Naive thymus-derived CD4-positive, alpha-beta T cell (primary cell): Measurements from ENCODE around the gene FITM1. TPM values are rescaled to one million over a fixed set of nuclear protein-coding genes. Genes with fewer than 3 reads are reported as not detected.

Experiments used
- ATAC-seq: fragments of 150-1000 bp; cut with Tn5 transposase; 2 replicates; pipeline ENCODE4 v1.10.0; 2021; ENCODE audit warnings: mild to moderate bottlenecking, moderate library complexity
- CTCF ChIA-PET: fragments of 350-600 bp; sonication (Branson Sonifier 250); formaldehyde crosslinking; loops from one replicate; lab custom pipeline; 2021; ENCODE audit warnings: antibody characterized with exemption; lab: Charles Lee
- POLR2A ChIA-PET: fragments of 350-600 bp; sonication (Branson Sonifier 250); formaldehyde crosslinking; loops from one replicate; lab custom pipeline; 2021; ENCODE audit warnings: antibody characterized with exemption, inconsistent platforms; lab: Charles Lee
- DNase-seq, 9 donors: peaks; one replicate each; pipeline versions ENCODE4 v3.0.0 to v3.0.0-alpha.2; 2020 to 2022; ENCODE audit warnings: mixed read lengths in 1 of 9
- H3K27ac ChIP-seq: one replicate; pipeline ENCODE4 v1.7.0; 2013; ENCODE audit warnings: mild to moderate bottlenecking, low read depth, low read length, moderate library complexity
- H3K27me3 ChIP-seq, 2 donors: one replicate each; pipeline ENCODE4 v1.7.0; 2013; ENCODE audit warnings: low read length in 2 of 2, mild to moderate bottlenecking in 2 of 2, moderate library complexity in 2 of 2; ENCODE audit not compliant: control insufficient read depth in 2 of 2, insufficient read depth in 2 of 2
- H3K36me3 ChIP-seq, 3 experiments: 1 replicate in 2 of 3; 2 replicates in 1 of 3; pipeline ENCODE4 v1.7.0; 2013; ENCODE audit warnings: low read length in 3 of 3, mild to moderate bottlenecking in 3 of 3, moderate library complexity in 1 of 3; ENCODE audit not compliant: insufficient read depth in 3 of 3, control insufficient read depth in 2 of 3
- H3K4me1 ChIP-seq, 2 donors: one replicate each; pipeline ENCODE4 v1.7.0; 2013; ENCODE audit warnings: low read length in 2 of 2, mild to moderate bottlenecking in 2 of 2, moderate library complexity in 1 of 2; ENCODE audit not compliant: control insufficient read depth in 2 of 2, insufficient read depth in 2 of 2
- H3K4me3 ChIP-seq: 2 replicates; pipeline ENCODE4 v1.7.0; 2013; ENCODE audit warnings: mild to moderate bottlenecking, low read length
- H3K9me3 ChIP-seq, 3 experiments: 1 replicate in 2 of 3; 2 replicates in 1 of 3; pipeline ENCODE4 v1.7.0; 2013; ENCODE audit warnings: low read length in 3 of 3; ENCODE audit not compliant: control insufficient read depth in 2 of 3
- H3K27ac Mint-ChIP-seq, 9 donors: one replicate each; pipeline ENCODE4 v1.8.0; 2020 to 2022; ENCODE audit warnings: mixed read lengths in 9 of 9, mild to moderate bottlenecking in 8 of 9, moderate library complexity in 5 of 9, inconsistent platforms in 2 of 9
- H3K27me3 Mint-ChIP-seq, 5 donors: one replicate each; pipeline ENCODE4 v1.8.0; 2021 to 2022; ENCODE audit warnings: mixed read lengths in 5 of 5, mild to moderate bottlenecking in 1 of 5
- H3K36me3 Mint-ChIP-seq, 5 donors: one replicate each; pipeline ENCODE4 v1.8.0; 2020 to 2022; ENCODE audit warnings: mixed read lengths in 5 of 5, mild to moderate bottlenecking in 3 of 5, inconsistent platforms in 1 of 5
- H3K4me1 Mint-ChIP-seq, 7 donors: one replicate each; pipeline ENCODE4 v1.8.0; 2020 to 2022; ENCODE audit warnings: mixed read lengths in 7 of 7, mild to moderate bottlenecking in 3 of 7, inconsistent platforms in 1 of 7
- H3K4me3 Mint-ChIP-seq, 10 donors: one replicate each; pipeline ENCODE4 v1.8.0; 2020 to 2022; ENCODE audit warnings: mild to moderate bottlenecking in 10 of 10, mixed read lengths in 10 of 10, moderate library complexity in 6 of 10, inconsistent platforms in 2 of 10
- H3K9me3 Mint-ChIP-seq, 11 donors: one replicate each; pipeline ENCODE4 v1.8.0; 2020 to 2022; ENCODE audit warnings: mixed read lengths in 11 of 11, mild to moderate bottlenecking in 4 of 11, inconsistent platforms in 1 of 11, moderate library complexity in 1 of 11
- intact Hi-C, 2 donors: fragments of 100-400 bp; cut with micrococcal nuclease; formaldehyde crosslinking; loops; one replicate each; pipeline ENCODE4 v1.15.1; 2023
- microRNA-seq: library from miRNA; unstranded; fragments of <30 nt; microRNA quantifications from one replicate; pipeline ENCODE4 v1.2.0, GENCODE V29; 2022; ENCODE audit warnings: borderline microRNAs expressed
- polyA plus RNA-seq, 2 donors: library from polyadenylated mRNA; unstranded; fragments of 300-500 nt; fragmentation: Illumina TruSeq; gene quantifications; one replicate each; pipeline ENCODE4 v1.2.3, GENCODE V29; 2021
- total RNA-seq, 6 experiments: library from RNA in 5 of 6; stranded (reverse) in 5 of 6; gene quantifications; 1 replicate in 5 of 6; 2 replicates in 1 of 6; pipeline ENCODE4 v1.2.3 and lab custom pipeline; 2021 to 2026

Gene FITM1
- total and polyA plus RNA-seq, 7 experiments from 2014 or later, result 0.48 to 4.3 (median 1.8) TPM

- DNase-seq, result no peak
- Mint-ChIP-seq H3K4me1 (peaks cover 0 to 11% (median 0%) of the 10 kb centered on the region in 7 donors), H3K27me3 (no peaks in the 10 kb centered on the region), H3K4me3 (no peak overlapping the region), H3K36me3 (peaks cover 0 to 29% (median 4%) of the 10 kb centered on the region in 5 donors), H3K9me3 (peaks cover 0 to 4% (median 0%) of the 10 kb centered on the region in 11 donors), H3K27ac (peak overlapping the region in 6 of 9 donors; percentile 31 to 75 (median 46))
- ATAC-seq, result no peak
- intact Hi-C loops, result no loop called here
- Histone ChIP-seq H3K27me3 (no peaks in the 10 kb centered on the region), H3K4me3 (no peak overlapping the region), H3K27ac (no peak overlapping the region), H3K4me1 (no peaks in the 10 kb centered on the region), H3K9me3 (no peaks in the 10 kb centered on the region), H3K36me3 (peaks cover 0 to 88% (median 23%) of the 10 kb centered on the region in 3 experiments)
- ChIA-PET CTCF (interaction anchor here (0.7 kb wide), 1 partner anchor 18 kb away, joined by 3 read pairs; no protein-coding TSS in a partner anchor), POLR2A (interaction anchor here (1.4 to 2.7 kb wide), 2 partner anchors 9 to 20 kb away, joined by 5 to 9 read pairs; partner anchors contain the start of genes IPO4 and IRF9)
Measured at GRCh38 chr14:24179961-24180796, 49.7 kb downstream of the FITM1 start.

GRCh38 chr14:24181371-24182077 is 51.1 kb downstream of the FITM1 start:
- Histone ChIP-seq H3K27ac (no peak overlapping the region), H3K9me3 (no peaks in the 10 kb centered on the region), H3K27me3 (no peaks in the 10 kb centered on the region), H3K4me1 (no peaks in the 10 kb centered on the region), H3K36me3 (peaks cover 0 to 99% (median 23%) of the 10 kb centered on the region in 3 experiments), H3K4me3 (no peak overlapping the region)
- no peaks in the 10 kb centered on the region for H3K27me3 Mint-ChIP-seq
- POLR2A ChIA-PET, result interaction anchor here (0.9 to 1.4 kb wide), 2 partner anchors 14 to 21 kb away, joined by 3 to 5 read pairs; partner anchors contain the start of genes IRF9 and TM9SF1
- ATAC-seq (no peak), DNase-seq (no peak)
- no peak overlapping the region for H3K4me3 Mint-ChIP-seq
- intact Hi-C loops, result no loop called here
- H3K9me3 Mint-ChIP-seq, result peaks cover 0 to 4% (median 0%) of the 10 kb centered on the region in 11 donors
- H3K4me1 Mint-ChIP-seq, result peaks cover 0 to 11% (median 0%) of the 10 kb centered on the region in 7 donors
- H3K27ac Mint-ChIP-seq, result peak overlapping the region in 4 of 9 donors; percentile 5 to 65 (median 8)
- peaks cover 0 to 32% (median 4%) of the 10 kb centered on the region in 5 donors for H3K36me3 Mint-ChIP-seq
- CTCF ChIA-PET, result no interaction called here

Small RNA genes lying within 50 kb of the gene (microRNA-seq; reads per million reads assigned to microRNA genes)
- not detected for gene MIR7703

Other genes starting within 250 kb of the FITM1 start
Only the 30 nearest of the 31 such genes appear.
- gene DHRS4, start 176.9 kb upstream of the FITM1 start, total RNA-seq, result 10 to 100 TPM in 4 of 5 experiments, 1 to 10 TPM in 1; 7.8 to 19.9 (median 17.5) TPM
- gene DHRS4, start 176.9 kb upstream of the FITM1 start, polyA plus RNA-seq, result 10 to 100 TPM; 30.1 to 31.8 TPM
- gene DHRS4L2, start 141.7 kb upstream of the FITM1 start, total RNA-seq, result 10 to 100 TPM; 11.0 to 25.7 (median 16.8) TPM
- 10 to 100 TPM; 11.7 to 21.0 TPM for gene DHRS4L2, start 141.7 kb upstream of the FITM1 start, polyA plus RNA-seq
- gene CARMIL3, start 78.7 kb upstream of the FITM1 start, total RNA-seq, result 1 to 10 TPM in 2 of 5 experiments, under 1 TPM in 3; 0.08 to 1.7 (median 0.27) TPM
- not detected for gene CARMIL3, start 78.7 kb upstream of the FITM1 start, polyA plus RNA-seq
- gene CPNE6, start 59.1 kb upstream of the FITM1 start, total RNA-seq, result under 1 TPM in 1 of 5 experiments, not detected in 4; 0.12 TPM
- gene CPNE6, start 59.1 kb upstream of the FITM1 start, polyA plus RNA-seq, result not detected
- 10 to 100 TPM in 4 of 5 experiments, 1 to 10 TPM in 1; 9.1 to 56.2 (median 14.4) TPM for gene PCK2, start 36.3 kb upstream of the FITM1 start, total RNA-seq
- 10 to 100 TPM in 1 of 2 donors, 1 to 10 TPM in 1; 7.2 to 14.5 TPM for gene PCK2, start 36.3 kb upstream of the FITM1 start, polyA plus RNA-seq
- 10 to 100 TPM; 71.9 to 90.1 (median 83.3) TPM for gene DCAF11, start 15.9 kb upstream of the FITM1 start, total RNA-seq
- 10 to 100 TPM; 69.1 to 97.0 TPM for gene DCAF11, start 15.9 kb upstream of the FITM1 start, polyA plus RNA-seq
- gene NRL, start 15.7 kb upstream of the FITM1 start, total RNA-seq, result 1 to 10 TPM; 2.1 to 4.5 (median 3.8) TPM
- 1 to 10 TPM; 2.2 to 2.6 TPM for gene NRL, start 15.7 kb upstream of the FITM1 start, polyA plus RNA-seq
- 100 to 1,000 TPM; 189 to 583 (median 202) TPM for gene PSME1, start 5.5 kb downstream of the FITM1 start, total RNA-seq
- gene PSME1, start 5.5 kb downstream of the FITM1 start, polyA plus RNA-seq, result 100 to 1,000 TPM; 698 to 703 TPM
- 10 to 100 TPM in 4 of 5 experiments, 1 to 10 TPM in 1; 9.0 to 25.5 (median 22.3) TPM for gene EMC9, start 10.9 kb downstream of the FITM1 start, total RNA-seq
- 10 to 100 TPM in 1 of 2 donors, 1 to 10 TPM in 1; 9.6 to 12.4 TPM for gene EMC9, start 10.9 kb downstream of the FITM1 start, polyA plus RNA-seq
- gene PSME2, start 16.0 kb downstream of the FITM1 start, total RNA-seq, result 100 to 1,000 TPM; 120 to 777 (median 143) TPM
- 100 to 1,000 TPM; 402 to 435 TPM for gene PSME2, start 16.0 kb downstream of the FITM1 start, polyA plus RNA-seq
- 100 to 1,000 TPM in 1 of 5 experiments, 10 to 100 TPM in 4; 64.0 to 151 (median 95.4) TPM for gene RNF31, start 16.8 kb downstream of the FITM1 start, total RNA-seq
- gene RNF31, start 16.8 kb downstream of the FITM1 start, polyA plus RNA-seq, result 10 to 100 TPM; 40.9 to 48.1 TPM
- gene IRF9, start 30.6 kb downstream of the FITM1 start, total RNA-seq, result 100 to 1,000 TPM; 133 to 337 (median 189) TPM
- gene IRF9, start 30.6 kb downstream of the FITM1 start, polyA plus RNA-seq, result 100 to 1,000 TPM in 1 of 2 donors, 10 to 100 TPM in 1; 73.3 to 110 TPM
- gene REC8, start 41.4 kb downstream of the FITM1 start, total RNA-seq, result 10 to 100 TPM; 20.3 to 80.5 (median 68.6) TPM
- gene REC8, start 41.4 kb downstream of the FITM1 start, polyA plus RNA-seq, result 10 to 100 TPM in 1 of 2 donors, 1 to 10 TPM in 1; 4.4 to 10.7 TPM
- 10 to 100 TPM; 21.5 to 45.2 (median 42.2) TPM for gene IPO4, start 58.2 kb downstream of the FITM1 start, total RNA-seq
- gene IPO4, start 58.2 kb downstream of the FITM1 start, polyA plus RNA-seq, result 10 to 100 TPM; 17.5 to 36.2 TPM
- 10 to 100 TPM; 16.2 to 40.5 (median 19.2) TPM for gene TM9SF1, start 64.8 kb downstream of the FITM1 start, total RNA-seq
- 10 to 100 TPM; 32.1 to 34.4 TPM for gene TM9SF1, start 64.8 kb downstream of the FITM1 start, polyA plus RNA-seq
- 1 to 10 TPM in 2 of 5 experiments, under 1 TPM in 2, not detected in 1; 0.22 to 1.9 (median 1.1) TPM for gene TSSK4, start 75.0 kb downstream of the FITM1 start, total RNA-seq
- 1 to 10 TPM; 1.0 to 1.4 TPM for gene TSSK4, start 75.0 kb downstream of the FITM1 start, polyA plus RNA-seq
- 100 to 1,000 TPM in 1 of 5 experiments, 10 to 100 TPM in 4; 79.1 to 101 (median 85.7) TPM for gene CHMP4A, start 82.8 kb downstream of the FITM1 start, total RNA-seq
- 100 to 1,000 TPM; 121 to 140 TPM for gene CHMP4A, start 82.8 kb downstream of the FITM1 start, polyA plus RNA-seq
- 10 to 100 TPM in 3 of 5 experiments, 1 to 10 TPM in 2; 5.5 to 18.5 (median 14.2) TPM for gene MDP1, start 85.4 kb downstream of the FITM1 start, total RNA-seq
- 10 to 100 TPM; 33.1 to 36.4 TPM for gene MDP1, start 85.4 kb downstream of the FITM1 start, polyA plus RNA-seq
- gene NEDD8, start 101.7 kb downstream of the FITM1 start, total RNA-seq, result 100 to 1,000 TPM in 3 of 5 experiments, 10 to 100 TPM in 2; 73.5 to 175 (median 106) TPM
- 100 to 1,000 TPM; 254 to 340 TPM for gene NEDD8, start 101.7 kb downstream of the FITM1 start, polyA plus RNA-seq
- 10 to 100 TPM; 38.2 to 91.6 (median 69.5) TPM for gene GMPR2, start 102.3 kb downstream of the FITM1 start, total RNA-seq
- gene GMPR2, start 102.3 kb downstream of the FITM1 start, polyA plus RNA-seq, result 100 to 1,000 TPM in 1 of 2 donors, 10 to 100 TPM in 1; 99.9 to 107 TPM
- gene TINF2, start 112.0 kb downstream of the FITM1 start, total RNA-seq, result 100 to 1,000 TPM; 133 to 150 (median 139) TPM
- gene TINF2, start 112.0 kb downstream of the FITM1 start, polyA plus RNA-seq, result 100 to 1,000 TPM; 143 to 186 TPM
- 10 to 100 TPM in 1 of 5 experiments, 1 to 10 TPM in 4; 4.8 to 12.9 (median 7.1) TPM for gene TGM1, start 132.5 kb downstream of the FITM1 start, total RNA-seq
- not detected for gene TGM1, start 132.5 kb downstream of the FITM1 start, polyA plus RNA-seq
- 10 to 100 TPM; 49.7 to 76.5 (median 55.5) TPM for gene RABGGTA, start 140.9 kb downstream of the FITM1 start, total RNA-seq
- gene RABGGTA, start 140.9 kb downstream of the FITM1 start, polyA plus RNA-seq, result 10 to 100 TPM; 17.9 to 36.3 TPM
- gene DHRS1, start 169.1 kb downstream of the FITM1 start, total RNA-seq, result 10 to 100 TPM; 25.2 to 37.0 (median 33.3) TPM
- gene DHRS1, start 169.1 kb downstream of the FITM1 start, polyA plus RNA-seq, result 10 to 100 TPM; 21.3 to 38.4 TPM
- gene NOP9, start 169.2 kb downstream of the FITM1 start, total RNA-seq, result 10 to 100 TPM; 22.7 to 39.5 (median 29.8) TPM
- gene NOP9, start 169.2 kb downstream of the FITM1 start, polyA plus RNA-seq, result 1 to 10 TPM; 1.7 to 1.8 TPM
- gene CIDEB, start 177.3 kb downstream of the FITM1 start, total RNA-seq, result 10 to 100 TPM; 16.4 to 31.5 (median 22.7) TPM
- gene CIDEB, start 177.3 kb downstream of the FITM1 start, polyA plus RNA-seq, result 10 to 100 TPM; 18.7 to 19.3 TPM
- 10 to 100 TPM; 13.9 to 26.8 (median 17.5) TPM for gene LTB4R2, start 179.5 kb downstream of the FITM1 start, total RNA-seq
- gene LTB4R2, start 179.5 kb downstream of the FITM1 start, polyA plus RNA-seq, result 1 to 10 TPM; 2.1 to 2.7 TPM
- 10 to 100 TPM; 14.1 to 28.8 (median 26.3) TPM for gene LTB4R, start 180.8 kb downstream of the FITM1 start, total RNA-seq
- 1 to 10 TPM; 9.1 to 9.4 TPM for gene LTB4R, start 180.8 kb downstream of the FITM1 start, polyA plus RNA-seq
- gene ADCY4, start 204.4 kb downstream of the FITM1 start, total RNA-seq, result 10 to 100 TPM in 1 of 5 experiments, 1 to 10 TPM in 4; 4.6 to 10.2 (median 6.1) TPM
- under 1 TPM in 1 of 2 donors, not detected in 1; 0.25 TPM for gene ADCY4, start 204.4 kb downstream of the FITM1 start, polyA plus RNA-seq
- gene RIPK3, start 209.3 kb downstream of the FITM1 start, total RNA-seq, result 10 to 100 TPM; 19.9 to 47.5 (median 36.8) TPM
- 10 to 100 TPM in 1 of 2 donors, 1 to 10 TPM in 1; 8.2 to 11.7 TPM for gene RIPK3, start 209.3 kb downstream of the FITM1 start, polyA plus RNA-seq